Hepatocyte (in vitro differentiated cells): ENCODE results near the gene BTG3. TPM values are rescaled to one million over a fixed set of nuclear protein-coding genes. Genes with fewer than 3 reads are reported as not detected.

Experiments used
- DNase-seq: peaks from one replicate; pipeline ENCODE4 v3.0.0-alpha.2; 2016; ENCODE audit warnings: low spot score
- H2AFZ ChIP-seq: fragments of 200-600 bp; sonication (generic); 2 replicates; pipeline ENCODE4 v1.6.0; 2016; ENCODE audit warnings: antibody characterized with exemption, mild to moderate bottlenecking
- H3K27ac ChIP-seq: fragments of 200-600 bp; sonication (generic); 2 replicates; pipeline ENCODE4 v1.5.1; 2016; ENCODE audit warnings: mild to moderate bottlenecking
- H3K27me3 ChIP-seq: fragments of 200-600 bp; sonication (generic); 2 replicates; pipeline ENCODE4 v1.6.1; 2016
- H3K36me3 ChIP-seq: fragments of 200-600 bp; sonication (generic); replicated peaks from 2 replicates; pipeline ENCODE4 v1.5.1; 2016; ENCODE audit warnings: low read depth; ENCODE audit not compliant: insufficient read depth
- H3K4me1 ChIP-seq: fragments of 200-600 bp; sonication (generic); 2 replicates; pipeline ENCODE4 v1.5.1; 2016; ENCODE audit warnings: mild to moderate bottlenecking, moderate library complexity; ENCODE audit not compliant: insufficient read depth
- H3K4me2 ChIP-seq: fragments of 200-600 bp; sonication (generic); 2 replicates; pipeline ENCODE4 v1.6.0; 2016
- H3K4me3 ChIP-seq: fragments of 200-600 bp; sonication (generic); 2 replicates; pipeline ENCODE4 v1.5.1; 2016; ENCODE audit warnings: mild to moderate bottlenecking
- H3K79me2 ChIP-seq: fragments of 200-600 bp; sonication (generic); 2 replicates; pipeline ENCODE4 v1.6.0; 2017; ENCODE audit warnings: mild to moderate bottlenecking
- H3K9me2 ChIP-seq: fragments of 200-600 bp; sonication (generic); replicated peaks from 2 replicates; pipeline ENCODE4 v1.6.0; 2017; ENCODE audit warnings: mild to moderate bottlenecking; ENCODE audit not compliant: insufficient read depth
- H3K9me3 ChIP-seq: fragments of 200-600 bp; sonication (generic); 2 replicates; pipeline ENCODE4 v1.5.1; 2016; ENCODE audit warnings: low read depth, mild to moderate bottlenecking
- H4K20me1 ChIP-seq: fragments of 200-600 bp; sonication (generic); 2 replicates; pipeline ENCODE4 v1.6.0; 2016; ENCODE audit warnings: mild to moderate bottlenecking; ENCODE audit not compliant: insufficient read depth, poor library complexity, severe bottlenecking
- EZH2 ChIP-seq: fragments of 200-600 bp; sonication (generic); IDR thresholded peaks from 2 replicates; pipeline ENCODE4 v1.6.1; 2016; ENCODE audit warnings: antibody characterized with exemption, mild to moderate bottlenecking, borderline replicate concordance
- EZH2phosphoT487 ChIP-seq: fragments of 200-600 bp; sonication (generic); IDR thresholded peaks from one replicate; pipeline ENCODE4 v1.6.1; 2018; ENCODE audit warnings: antibody characterized with exemption, mild to moderate bottlenecking, low read depth, moderate library complexity; ENCODE audit not compliant: unreplicated experiment, severe bottlenecking
- WGBS: methylation state at CpG from one replicate; pipeline ENCODE4 v1.1.6; 2016; ENCODE audit warnings: low lambda C conversion rate; ENCODE audit errors: missing lambda C conversion rate; 5-methylcytosine and 5-hydroxymethylcytosine counted together
- polyA plus RNA-seq: library from polyadenylated mRNA; unstranded; fragments of >200 nt; fragmentation: Nextera tagmentation; extraction: Ambion mirVana; gene quantifications from 2 replicates; pipeline ENCODE4 v1.2.1, GENCODE V29; 2016
- total RNA-seq: library from RNA; depleted of rRNA; stranded (reverse); fragments of >200 nt; gene quantifications from 2 replicates; pipeline ENCODE4 v1.2.3, GENCODE V29; 2014
- TF ChIP-seq, protein P1 (sequence below): fragments of 200-600 bp; sonication (generic); IDR thresholded peaks from 2 replicates; pipeline ENCODE4 v1.5.1; 2016; ENCODE audit warnings: antibody characterized with exemption, mild to moderate bottlenecking; ENCODE audit not compliant: poor library complexity

Gene BTG3
- total and polyA plus RNA-seq, 2 experiments from 2014 or later: 50.7 to 57.0 TPM

DNA sequence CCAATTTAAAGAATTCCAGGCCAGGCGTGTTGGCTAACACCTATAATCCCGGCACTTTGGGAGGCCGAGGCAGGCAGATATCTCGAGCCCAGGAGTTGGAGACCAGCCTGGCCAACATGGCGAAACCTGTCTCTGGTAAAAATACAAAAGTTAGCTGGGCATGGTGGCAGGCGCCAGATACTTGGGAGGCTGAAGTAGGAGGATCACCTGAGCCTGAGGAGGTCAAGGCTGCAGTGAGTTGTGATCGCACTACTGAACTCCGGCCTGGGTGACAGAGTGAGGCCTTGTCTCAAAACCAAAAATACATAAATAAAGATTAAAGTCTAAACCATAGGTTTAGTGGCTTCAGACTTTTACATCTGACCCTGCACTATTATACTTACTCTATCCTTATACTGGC lies 32.4 kb downstream of the BTG3 start:
- Histone ChIP-seq H3K27ac (no peak overlapping the region), H2AFZ (no peak overlapping the region), H4K20me1 (no peaks in the 10 kb centered on the region), H3K4me2 (no peak overlapping the region), H3K79me2 (peaks cover 2% of the 10 kb centered on the region), H3K9me2 (no peaks in the 10 kb centered on the region), H3K27me3 (no peaks in the 10 kb centered on the region), H3K36me3 (no peaks in the 10 kb centered on the region), H3K4me3 (no peak overlapping the region), H3K9me3 (no peaks in the 10 kb centered on the region), H3K4me1 (peaks cover 3% of the 10 kb centered on the region)
- TF ChIP-seq EZH2phosphoT487 (no peak), EZH2 (no peak)
- TF ChIP-seq, protein P1, sequence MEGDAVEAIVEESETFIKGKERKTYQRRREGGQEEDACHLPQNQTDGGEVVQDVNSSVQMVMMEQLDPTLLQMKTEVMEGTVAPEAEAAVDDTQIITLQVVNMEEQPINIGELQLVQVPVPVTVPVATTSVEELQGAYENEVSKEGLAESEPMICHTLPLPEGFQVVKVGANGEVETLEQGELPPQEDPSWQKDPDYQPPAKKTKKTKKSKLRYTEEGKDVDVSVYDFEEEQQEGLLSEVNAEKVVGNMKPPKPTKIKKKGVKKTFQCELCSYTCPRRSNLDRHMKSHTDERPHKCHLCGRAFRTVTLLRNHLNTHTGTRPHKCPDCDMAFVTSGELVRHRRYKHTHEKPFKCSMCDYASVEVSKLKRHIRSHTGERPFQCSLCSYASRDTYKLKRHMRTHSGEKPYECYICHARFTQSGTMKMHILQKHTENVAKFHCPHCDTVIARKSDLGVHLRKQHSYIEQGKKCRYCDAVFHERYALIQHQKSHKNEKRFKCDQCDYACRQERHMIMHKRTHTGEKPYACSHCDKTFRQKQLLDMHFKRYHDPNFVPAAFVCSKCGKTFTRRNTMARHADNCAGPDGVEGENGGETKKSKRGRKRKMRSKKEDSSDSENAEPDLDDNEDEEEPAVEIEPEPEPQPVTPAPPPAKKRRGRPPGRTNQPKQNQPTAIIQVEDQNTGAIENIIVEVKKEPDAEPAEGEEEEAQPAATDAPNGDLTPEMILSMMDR: no peak
- DNase-seq: no peak
- WGBS: 90% methylated on average over 8 of the region's 8 CpGs

DNA sequence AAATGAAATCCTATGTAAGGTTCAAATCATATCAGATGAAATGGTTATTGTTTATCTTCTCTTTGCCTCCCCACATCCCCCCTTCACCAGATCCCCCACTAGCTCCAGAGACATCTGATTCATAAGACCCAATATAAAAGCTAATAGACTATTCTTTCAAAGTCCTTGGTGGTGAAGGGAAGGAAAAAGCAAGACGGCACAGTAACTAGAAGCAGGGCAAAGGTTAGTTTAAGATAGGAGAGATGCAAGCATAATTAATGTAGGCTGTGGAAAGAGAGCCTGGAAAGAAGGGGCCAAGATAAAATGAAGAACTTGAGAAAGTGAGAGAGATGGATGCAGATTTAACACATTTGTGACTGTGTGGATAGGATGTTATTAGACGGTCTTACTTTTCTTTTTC lies 33.8 kb downstream of the BTG3 start:
- 65% methylated on average over 2 of the region's 2 CpGs for WGBS
- no peak overlapping the region for H3K4me2 ChIP-seq
- TF ChIP-seq EZH2: no peak
- TF ChIP-seq EZH2phosphoT487: no peak
- TF ChIP-seq, protein P1: no peak
- no peaks in the 10 kb centered on the region for H3K9me2 ChIP-seq
- H3K27ac ChIP-seq: no peak overlapping the region
- no peak for DNase-seq
- H3K4me1 ChIP-seq: peaks cover 3% of the 10 kb centered on the region
- H3K27me3 ChIP-seq: no peaks in the 10 kb centered on the region
- H2AFZ ChIP-seq: no peak overlapping the region
- no peaks in the 10 kb centered on the region for H3K36me3 ChIP-seq
- H3K9me3 ChIP-seq: no peaks in the 10 kb centered on the region
- H4K20me1 ChIP-seq: no peaks in the 10 kb centered on the region
- no peak overlapping the region for H3K4me3 ChIP-seq
- H3K79me2 ChIP-seq: peaks cover 2% of the 10 kb centered on the region

DNA sequence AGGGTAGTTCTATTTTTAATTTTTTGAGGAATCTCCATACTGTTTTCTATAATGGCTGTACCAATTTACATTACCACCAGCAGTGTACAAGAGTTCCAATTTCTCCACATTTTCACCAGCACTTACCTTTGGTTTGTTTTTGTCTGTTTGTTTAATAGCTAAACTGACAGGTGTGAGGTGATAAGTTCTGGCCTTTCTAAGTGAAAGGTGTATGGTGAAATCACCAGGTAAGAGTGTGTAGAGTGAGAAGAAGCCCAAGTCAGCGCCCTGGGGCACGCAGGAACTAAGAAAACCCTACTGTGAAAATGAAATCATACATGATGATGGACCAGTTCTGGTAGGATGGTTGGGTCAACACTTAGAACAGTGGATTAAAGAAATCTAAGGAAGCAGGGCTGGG lies 34.5 kb downstream of the BTG3 start:
- 100% methylated on average over 2 of the region's 2 CpGs for WGBS
- no peak overlapping the region for H3K4me2 ChIP-seq
- H3K27me3 ChIP-seq: no peaks in the 10 kb centered on the region
- no peak for TF ChIP-seq EZH2phosphoT487
- TF ChIP-seq, protein P1: no peak
- TF ChIP-seq EZH2: no peak
- H3K36me3 ChIP-seq: no peaks in the 10 kb centered on the region
- H3K4me3 ChIP-seq: no peak overlapping the region
- H3K9me2 ChIP-seq: no peaks in the 10 kb centered on the region
- peaks cover 3% of the 10 kb centered on the region for H3K4me1 ChIP-seq
- H3K27ac ChIP-seq: no peak overlapping the region
- no peak for DNase-seq
- H3K9me3 ChIP-seq: no peaks in the 10 kb centered on the region
- no peaks in the 10 kb centered on the region for H4K20me1 ChIP-seq
- peaks cover 2% of the 10 kb centered on the region for H3K79me2 ChIP-seq
- no peak overlapping the region for H2AFZ ChIP-seq

DNA sequence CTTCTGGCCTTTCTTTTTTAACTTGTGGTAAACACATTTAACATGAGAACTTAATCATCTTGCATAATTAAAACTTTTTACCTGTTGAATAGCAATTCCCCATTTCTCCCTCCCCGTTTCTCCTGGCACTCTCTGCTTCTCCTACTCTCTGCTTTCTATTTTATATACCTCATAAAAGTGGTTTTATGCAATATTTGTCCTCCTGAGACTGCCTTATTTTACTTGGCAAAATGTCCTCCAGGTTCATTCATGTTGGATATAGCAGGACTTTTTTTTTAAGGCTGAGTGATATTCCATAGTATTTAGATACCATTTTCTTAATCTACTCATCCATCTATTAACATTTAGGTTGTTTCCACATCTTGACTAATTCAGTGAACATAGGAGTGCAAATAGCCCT lies 35.0 kb downstream of the BTG3 start:
- TF ChIP-seq EZH2: no peak
- no peak for TF ChIP-seq EZH2phosphoT487
- TF ChIP-seq, protein P1: no peak

More for the DNA sequence above, 35.0 kb downstream of the BTG3 start:
- 73% methylated on average over 1 of the region's 1 CpG for WGBS
- H3K4me2 ChIP-seq: no peak overlapping the region
- no peaks in the 10 kb centered on the region for H3K36me3 ChIP-seq
- no peaks in the 10 kb centered on the region for H3K9me2 ChIP-seq
- no peaks in the 10 kb centered on the region for H4K20me1 ChIP-seq
- H3K4me1 ChIP-seq: peaks cover 3% of the 10 kb centered on the region
- no peak overlapping the region for H2AFZ ChIP-seq
- H3K27ac ChIP-seq: no peak overlapping the region
- peaks cover 2% of the 10 kb centered on the region for H3K79me2 ChIP-seq
- H3K27me3 ChIP-seq: no peaks in the 10 kb centered on the region
- H3K4me3 ChIP-seq: no peak overlapping the region
- no peak for DNase-seq
- H3K9me3 ChIP-seq: no peaks in the 10 kb centered on the region
